Ureter (tissue), 1 donor: ENCODE measurements around the gene TAF6. TPM values are rescaled to one million over a fixed set of nuclear protein-coding genes. Genes with fewer than 3 reads are reported as not detected.

Experiments used
- DNase-seq: peaks from one replicate; pipeline ENCODE4 v3.0.0-alpha.2; 2020; ENCODE audit warnings: low spot score
- total RNA-seq: library from RNA; stranded (reverse); gene quantifications from one replicate; pipeline ENCODE4 v1.2.4, GENCODE V29; 2023
- donor health status: DM: yes; HTN: yes; CAD: no.

The TAF6 gene
- total RNA-seq, 1 donor from 2014 or later, result 47.4 TPM

DNA sequence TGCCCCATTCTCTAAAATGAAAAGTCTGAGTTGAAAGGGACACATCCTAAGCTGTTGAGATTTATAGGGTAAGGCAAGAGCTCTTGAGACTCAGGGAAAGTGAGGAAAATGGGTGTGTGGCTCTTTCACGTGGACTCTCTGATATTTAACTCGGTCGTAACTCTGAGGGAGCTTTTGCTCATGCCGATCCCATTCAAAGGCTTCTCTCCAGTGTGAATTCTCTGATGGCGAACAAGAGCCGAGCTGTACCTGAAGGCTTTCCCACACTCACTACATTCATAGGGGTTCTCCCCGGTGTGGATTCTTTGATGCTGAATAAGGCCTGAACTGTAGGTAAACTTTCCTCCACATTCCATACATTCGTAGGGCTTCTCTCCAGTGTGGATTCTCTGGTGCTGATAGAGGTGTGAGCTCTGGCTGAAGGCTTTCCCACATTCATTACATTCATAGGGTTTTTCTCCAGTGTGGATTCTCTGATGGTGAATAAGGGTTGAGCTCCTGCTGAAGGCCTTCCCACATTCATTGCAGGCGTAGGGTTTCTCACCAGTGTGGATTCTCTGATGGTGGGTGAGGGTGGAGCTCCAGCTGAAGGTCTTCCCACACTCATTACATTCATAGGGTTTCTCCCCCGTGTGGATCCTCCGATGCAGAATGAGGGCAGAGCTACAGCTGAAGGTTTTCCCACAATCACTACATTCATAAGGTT, 48.0 kb downstream of the TAF6 start:
- no peak for DNase-seq

DNA sequence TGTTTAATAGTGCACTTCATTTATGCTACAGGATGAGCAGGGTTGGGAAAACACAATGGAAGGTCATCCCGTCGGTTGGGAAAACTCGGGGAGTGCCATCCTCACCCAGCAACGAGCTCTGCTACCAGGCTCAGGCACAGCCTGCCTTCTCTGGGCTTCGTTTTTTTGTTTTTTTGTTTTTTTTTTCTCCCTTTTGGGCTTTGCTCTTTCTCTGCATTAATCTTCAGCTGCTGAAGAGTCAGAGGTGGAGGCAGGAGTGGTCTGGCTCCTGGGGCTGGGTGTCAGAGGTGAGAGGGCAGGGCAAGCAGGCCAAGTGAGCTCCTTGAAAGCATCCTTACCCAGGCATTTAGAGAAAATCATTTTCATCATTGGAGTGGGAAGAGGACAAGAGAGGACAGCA, 49.2 kb downstream of the TAF6 start:
- no peak for DNase-seq

DNA sequence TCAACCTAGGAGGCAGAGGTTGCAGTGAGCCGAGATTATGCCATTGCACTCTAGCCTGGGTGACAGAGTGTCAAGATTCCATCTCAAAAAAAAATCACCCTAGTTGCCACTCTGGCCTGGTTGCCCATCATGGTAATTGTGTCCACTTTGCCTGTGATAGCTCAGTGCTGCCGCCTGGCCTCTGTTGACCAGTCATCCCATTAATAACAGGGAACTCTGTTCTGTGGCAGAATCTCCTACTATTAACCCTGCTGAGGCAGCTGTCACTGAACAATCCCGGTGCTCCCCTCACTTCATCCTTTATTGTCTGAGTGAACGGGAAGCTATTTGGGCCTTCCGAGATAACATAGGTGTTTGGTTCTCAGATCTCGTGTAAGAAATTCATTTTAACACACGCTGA, 52.2 kb downstream of the TAF6 start:
- no peak for DNase-seq

DNA sequence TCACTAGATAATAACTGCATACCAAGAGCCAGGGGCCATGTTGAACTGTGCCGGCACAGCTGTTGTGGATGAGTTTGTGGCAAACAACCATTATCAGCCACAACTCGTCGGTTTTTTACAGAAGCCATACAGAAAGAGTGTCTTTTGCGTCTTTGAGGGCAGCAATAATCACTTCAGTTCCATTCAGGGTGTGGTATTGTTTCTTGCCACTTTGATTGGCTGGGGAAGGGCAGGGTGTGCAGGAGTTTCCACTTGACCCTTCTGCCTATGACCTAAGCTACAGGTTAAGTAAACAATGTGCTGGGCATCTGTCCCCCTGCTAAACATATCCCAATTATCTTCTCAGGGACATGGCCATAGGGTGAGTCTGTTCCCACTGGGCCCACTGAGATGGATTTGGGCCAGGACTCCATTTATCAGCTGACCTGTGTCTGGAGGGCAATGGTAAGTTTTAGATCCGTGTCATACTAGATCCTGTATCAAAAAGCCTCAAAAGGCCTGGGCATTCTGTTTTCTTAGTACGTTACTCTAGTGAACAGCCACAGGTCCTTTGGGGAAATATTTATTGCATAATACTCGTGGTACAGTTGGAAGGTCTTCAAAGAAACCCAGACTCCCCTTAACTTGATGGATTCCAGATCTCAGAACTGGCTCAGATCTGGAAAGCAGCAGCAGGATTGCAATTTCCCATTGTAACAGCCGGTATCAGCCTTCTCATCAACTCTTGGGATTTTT, 53.5 kb downstream of the TAF6 start:
- DNase-seq, result no peak

DNA sequence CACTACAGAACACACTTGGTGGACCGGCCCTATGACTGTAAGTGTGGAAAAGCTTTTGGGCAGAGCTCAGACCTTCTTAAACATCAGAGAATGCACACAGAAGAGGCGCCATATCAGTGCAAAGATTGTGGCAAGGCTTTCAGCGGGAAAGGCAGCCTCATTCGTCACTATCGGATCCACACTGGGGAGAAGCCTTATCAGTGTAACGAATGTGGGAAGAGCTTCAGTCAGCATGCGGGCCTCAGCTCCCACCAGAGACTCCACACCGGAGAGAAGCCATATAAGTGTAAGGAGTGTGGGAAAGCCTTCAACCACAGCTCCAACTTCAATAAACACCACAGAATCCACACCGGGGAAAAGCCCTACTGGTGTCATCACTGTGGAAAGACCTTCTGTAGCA, 55.0 kb downstream of the TAF6 start:
- no peak for DNase-seq

- DNase-seq, result no peak
Observed at GRCh38 chr7:100063376-100063775, 55.8 kb downstream of the TAF6 start.

GRCh38 chr7:100061518-100062193, 57.5 kb downstream of the TAF6 start:
- DNase-seq, result no peak

- no peak for DNase-seq
Observed at GRCh38 chr7:100059251-100059739, 59.9 kb downstream of the TAF6 start.

Other genes starting within 250 kb of the TAF6 start
- gene OR2AE1, start 242.3 kb downstream of the TAF6 start, total RNA-seq, result not detected
- 36.3 TPM for gene TRIM4, start 199.8 kb downstream of the TAF6 start, total RNA-seq
- gene GJC3, start 189.7 kb downstream of the TAF6 start, total RNA-seq, result not detected
- gene AZGP1, start 143.3 kb downstream of the TAF6 start, total RNA-seq, result 6.2 TPM
- 105 TPM for gene ZKSCAN1, start 103.8 kb downstream of the TAF6 start, total RNA-seq
- gene ZSCAN21, start 69.6 kb downstream of the TAF6 start, total RNA-seq, result 13.3 TPM
- gene ZNF3, start 37.6 kb downstream of the TAF6 start, total RNA-seq, result 41.3 TPM
- 121 TPM for gene COPS6, start 30.4 kb downstream of the TAF6 start, total RNA-seq
- 52.4 TPM for gene MCM7, start 18.0 kb downstream of the TAF6 start, total RNA-seq
- gene AP4M1, start 17.7 kb downstream of the TAF6 start, total RNA-seq, result 19.5 TPM
- gene CNPY4, start 276 bp upstream of the TAF6 start, total RNA-seq, result 8.7 TPM
- 1.5 TPM for gene MBLAC1, start 7.6 kb upstream of the TAF6 start, total RNA-seq
- 108 TPM for gene LAMTOR4, start 29.6 kb upstream of the TAF6 start, total RNA-seq
- gene TRAPPC14, start 39.4 kb upstream of the TAF6 start, total RNA-seq, result 35.5 TPM
- gene GAL3ST4, start 49.3 kb upstream of the TAF6 start, total RNA-seq, result 7.1 TPM
- 5.1 TPM for gene GPC2, start 58.0 kb upstream of the TAF6 start, total RNA-seq
- 1.9 TPM for gene STAG3, start 58.6 kb upstream of the TAF6 start, total RNA-seq
- 1.1 TPM for gene PVRIG, start 100.6 kb upstream of the TAF6 start, total RNA-seq
- not detected for gene SPDYE3, start 188.3 kb upstream of the TAF6 start, total RNA-seq
- gene PILRB, start 238.8 kb upstream of the TAF6 start, total RNA-seq, result 94.1 TPM